A673 (cell line): ENCODE results near the gene TBL1X.

ENCODE experiments used
- CTCF ChIP-seq: fragments of 300-800, 200-600 bp; sonication (generic); conservative IDR thresholded peaks from 2 replicates; pipeline ENCODE4 v1.5.1; 2017; ENCODE audit warnings: low read depth, mild to moderate bottlenecking, antibody characterized with exemption, low read length, moderate library complexity, mixed read lengths
- EZH2 ChIP-seq: fragments of 200-600 bp; sonication (generic); IDR thresholded peaks from 2 replicates; pipeline ENCODE4 v1.6.1; 2017; ENCODE audit warnings: borderline replicate concordance, low read depth, mild to moderate bottlenecking, mixed read lengths, antibody characterized with exemption, low read length; ENCODE audit not compliant: poor library complexity, severe bottlenecking

DNA sequence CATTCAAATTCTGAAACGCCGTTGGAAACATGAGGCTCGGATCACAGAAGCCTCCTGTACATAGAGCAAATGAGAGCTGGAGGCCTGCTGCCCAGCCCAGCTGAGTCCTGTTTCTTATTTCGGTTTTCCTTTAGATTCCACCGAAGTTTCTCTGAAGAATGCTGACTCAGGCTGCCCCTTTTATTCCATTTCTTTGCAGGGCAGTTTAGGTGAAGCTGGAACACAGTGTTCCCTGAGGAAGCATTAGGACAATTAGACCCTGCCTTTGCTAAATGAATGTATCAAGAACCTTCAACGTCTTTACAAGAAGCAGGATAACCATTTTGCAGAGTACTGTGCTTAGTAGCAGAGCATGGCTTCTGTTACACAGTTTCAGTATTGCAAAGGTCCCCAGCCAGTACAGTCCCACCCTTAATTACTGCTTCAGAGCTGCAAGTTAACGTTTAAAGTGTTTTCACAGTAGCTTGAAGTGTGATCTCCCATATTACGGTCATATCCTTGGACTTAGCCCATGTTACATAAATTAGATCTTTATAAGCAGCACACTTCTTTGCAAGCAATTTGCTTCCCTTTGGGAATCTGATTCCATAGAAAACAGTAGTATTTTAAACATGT lies 117.0 kb downstream of the TBL1X start:
- TF ChIP-seq EZH2, result no peak
- no peak for TF ChIP-seq CTCF
